ENCODE results near the gene KCNAB3. TPM values are rescaled to one million over a fixed set of nuclear protein-coding genes. Genes with fewer than 3 reads are reported as not detected.

The KCNAB3 gene
- total RNA-seq, 1 donor from 2014 or later = 1.6 TPM

DNA sequence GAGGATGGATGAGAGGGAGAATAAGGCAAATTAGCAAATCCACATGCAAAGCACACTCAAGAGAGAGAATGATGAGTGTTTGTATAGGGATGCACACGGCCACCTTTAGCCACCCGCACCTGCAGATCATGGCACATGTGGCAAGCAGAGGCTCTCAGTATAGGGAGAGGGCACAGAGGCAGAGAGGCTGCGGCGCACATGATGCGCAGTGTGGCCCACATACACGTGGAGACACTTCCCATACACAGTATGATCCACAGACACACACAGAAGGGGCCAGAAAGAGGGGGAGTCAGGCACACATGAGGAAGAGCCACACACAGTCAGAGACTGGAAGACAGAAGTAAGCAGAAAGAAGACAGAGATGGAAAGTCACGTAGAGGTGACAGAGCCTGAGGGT lies 47.6 kb downstream of the KCNAB3 start:
- no peaks in the 10 kb centered on the region for H3K9me3 Mint-ChIP-seq (ENCODE audit: unreplicated experiment)
- no peak for DNase-seq (ENCODE audit: low spot score)
- H3K27me3 Mint-ChIP-seq (ENCODE audit: unreplicated experiment) = peaks cover 6% of the 10 kb centered on the region
- H3K4me3 Mint-ChIP-seq (ENCODE audit: unreplicated experiment) = no peak overlapping the region
- TF ChIP-seq, protein P1, sequence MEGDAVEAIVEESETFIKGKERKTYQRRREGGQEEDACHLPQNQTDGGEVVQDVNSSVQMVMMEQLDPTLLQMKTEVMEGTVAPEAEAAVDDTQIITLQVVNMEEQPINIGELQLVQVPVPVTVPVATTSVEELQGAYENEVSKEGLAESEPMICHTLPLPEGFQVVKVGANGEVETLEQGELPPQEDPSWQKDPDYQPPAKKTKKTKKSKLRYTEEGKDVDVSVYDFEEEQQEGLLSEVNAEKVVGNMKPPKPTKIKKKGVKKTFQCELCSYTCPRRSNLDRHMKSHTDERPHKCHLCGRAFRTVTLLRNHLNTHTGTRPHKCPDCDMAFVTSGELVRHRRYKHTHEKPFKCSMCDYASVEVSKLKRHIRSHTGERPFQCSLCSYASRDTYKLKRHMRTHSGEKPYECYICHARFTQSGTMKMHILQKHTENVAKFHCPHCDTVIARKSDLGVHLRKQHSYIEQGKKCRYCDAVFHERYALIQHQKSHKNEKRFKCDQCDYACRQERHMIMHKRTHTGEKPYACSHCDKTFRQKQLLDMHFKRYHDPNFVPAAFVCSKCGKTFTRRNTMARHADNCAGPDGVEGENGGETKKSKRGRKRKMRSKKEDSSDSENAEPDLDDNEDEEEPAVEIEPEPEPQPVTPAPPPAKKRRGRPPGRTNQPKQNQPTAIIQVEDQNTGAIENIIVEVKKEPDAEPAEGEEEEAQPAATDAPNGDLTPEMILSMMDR (IDR thresholded peaks at IDR 0.05; ENCODE audit: unreplicated experiment) = no peak
- peaks cover 8% of the 10 kb centered on the region for H3K4me1 Mint-ChIP-seq (ENCODE audit: unreplicated experiment)
- no peak overlapping the region for H3K27ac Mint-ChIP-seq (ENCODE audit: unreplicated experiment)
- no peaks in the 10 kb centered on the region for H3K36me3 Mint-ChIP-seq (ENCODE audit: low read depth, unreplicated experiment)

DNA sequence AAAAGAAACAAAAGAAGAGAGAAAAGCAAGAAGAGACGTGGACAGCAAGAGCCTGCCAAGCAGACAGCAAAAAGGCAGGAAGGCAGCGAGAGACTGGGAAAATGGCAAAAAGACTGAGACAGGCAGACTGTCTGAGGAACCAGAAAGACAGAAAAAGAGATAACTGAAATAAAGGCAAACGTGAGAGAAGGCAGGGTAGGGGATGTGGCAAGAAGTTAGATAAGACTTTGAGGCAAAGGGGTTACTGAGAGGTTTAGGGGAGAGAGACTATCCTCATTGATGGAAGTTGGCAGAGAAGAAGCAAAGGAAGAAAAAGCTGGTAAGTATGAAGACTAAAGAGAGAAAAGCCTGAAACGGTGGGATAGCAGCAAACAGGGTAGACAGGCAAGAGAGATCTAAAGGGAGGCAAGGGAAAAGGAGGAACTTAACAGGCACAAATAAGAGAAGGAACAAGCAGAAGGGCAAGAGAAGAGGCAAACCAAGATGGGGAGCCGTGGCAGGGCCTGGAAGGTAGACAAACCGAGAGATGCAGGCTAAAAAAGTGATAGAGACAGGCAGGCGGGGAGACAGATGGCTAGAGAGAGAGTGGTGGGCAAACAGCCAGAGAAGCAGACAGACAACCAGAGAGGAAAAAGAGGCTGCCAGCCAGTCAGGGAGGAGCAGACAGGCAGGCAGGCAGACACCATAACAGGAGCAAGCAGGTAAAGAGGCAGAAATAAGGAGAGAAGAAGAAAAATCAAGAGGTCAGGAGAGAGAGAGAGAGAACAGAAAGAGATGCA lies 48.2 kb downstream of the KCNAB3 start:
- Mint-ChIP-seq H3K36me3 (ENCODE audit: low read depth, unreplicated experiment) (no peaks in the 10 kb centered on the region), H3K4me1 (ENCODE audit: unreplicated experiment) (peaks cover 8% of the 10 kb centered on the region), H3K9me3 (ENCODE audit: unreplicated experiment) (no peaks in the 10 kb centered on the region), H3K27me3 (ENCODE audit: unreplicated experiment) (peaks cover 6% of the 10 kb centered on the region), H3K27ac (ENCODE audit: unreplicated experiment) (no peak overlapping the region), H3K4me3 (ENCODE audit: unreplicated experiment) (no peak overlapping the region)
- no peak for DNase-seq (ENCODE audit: low spot score)
- TF ChIP-seq, protein P1 (IDR thresholded peaks at IDR 0.05; ENCODE audit: unreplicated experiment) = no peak

DNA sequence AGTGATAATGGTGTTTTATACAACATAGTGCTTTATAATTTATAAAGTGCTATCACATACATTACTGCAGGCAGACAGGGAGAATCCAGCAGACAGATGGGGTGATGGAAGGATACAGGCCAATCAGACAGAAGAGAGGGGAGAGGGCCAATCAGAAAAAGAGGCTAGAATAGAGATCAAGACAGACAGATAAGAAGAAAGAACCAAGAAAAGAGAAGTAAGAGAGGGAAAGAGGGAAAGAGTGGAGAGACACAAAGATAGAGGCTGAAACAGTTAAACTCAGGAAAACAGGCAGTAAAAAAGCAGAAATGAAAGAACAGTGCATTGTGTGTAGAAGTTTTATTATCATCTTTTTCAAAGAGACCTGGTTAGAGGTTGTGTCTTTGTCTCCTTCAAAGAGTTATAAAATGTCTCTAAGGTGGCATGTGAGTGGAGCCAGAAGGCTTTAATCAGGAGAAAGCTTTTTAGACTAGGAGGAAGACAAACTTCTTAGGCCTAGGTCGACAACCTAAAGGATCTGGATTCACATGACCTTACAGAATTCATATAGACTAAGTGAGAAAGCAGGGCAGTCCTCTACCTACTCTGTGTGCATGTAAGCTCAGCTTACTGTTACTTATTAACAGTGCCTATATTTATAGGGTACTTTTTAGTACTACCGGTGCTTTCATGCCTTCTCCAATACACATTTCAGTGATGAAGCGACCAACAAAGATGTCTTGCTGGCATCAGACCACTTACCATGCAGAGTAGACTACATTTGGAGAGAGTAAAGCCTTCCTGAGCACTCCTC lies 49.4 kb downstream of the KCNAB3 start:
- no peaks in the 10 kb centered on the region for H3K36me3 Mint-ChIP-seq (ENCODE audit: low read depth, unreplicated experiment)

DNA sequence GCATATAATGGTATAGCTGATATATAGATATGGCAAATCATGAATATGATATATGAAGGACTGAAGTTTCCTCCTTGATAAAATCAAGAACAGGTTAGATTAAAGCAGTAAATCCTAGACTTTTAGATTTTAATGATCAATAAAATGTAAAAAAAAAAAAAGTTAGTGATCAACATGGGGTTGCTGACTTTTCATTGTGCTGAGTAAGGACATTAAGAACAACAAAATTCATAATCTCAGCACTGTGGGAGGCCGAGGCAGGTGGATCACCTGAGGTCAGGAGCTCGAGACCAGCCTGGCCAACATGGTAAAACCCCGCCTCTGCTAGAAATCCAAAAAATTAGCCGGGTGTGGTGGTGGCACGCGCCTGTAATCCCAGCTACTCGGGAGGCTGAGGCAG lies 51.4 kb downstream of the KCNAB3 start:
- Mint-ChIP-seq H3K9me3 (ENCODE audit: unreplicated experiment) (no peaks in the 10 kb centered on the region), H3K4me1 (ENCODE audit: unreplicated experiment) (no peaks in the 10 kb centered on the region), H3K27me3 (ENCODE audit: unreplicated experiment) (peaks cover 3% of the 10 kb centered on the region), H3K36me3 (ENCODE audit: low read depth, unreplicated experiment) (peaks cover 12% of the 10 kb centered on the region), H3K27ac (ENCODE audit: unreplicated experiment) (no peak overlapping the region), H3K4me3 (ENCODE audit: unreplicated experiment) (no peak overlapping the region)
- TF ChIP-seq, protein P1 (IDR thresholded peaks at IDR 0.05; ENCODE audit: unreplicated experiment) = no peak
- DNase-seq (ENCODE audit: low spot score) = no peak

More for the DNA sequence above, 49.4 kb downstream of the KCNAB3 start:
- no peaks in the 10 kb centered on the region for H3K27me3 Mint-ChIP-seq (ENCODE audit: unreplicated experiment)
- H3K27ac Mint-ChIP-seq (ENCODE audit: unreplicated experiment) = no peak overlapping the region
- no peaks in the 10 kb centered on the region for H3K9me3 Mint-ChIP-seq (ENCODE audit: unreplicated experiment)
- no peak for DNase-seq (ENCODE audit: low spot score)
- H3K4me1 Mint-ChIP-seq (ENCODE audit: unreplicated experiment) = peaks cover 3% of the 10 kb centered on the region
- TF ChIP-seq, protein P1 (IDR thresholded peaks at IDR 0.05; ENCODE audit: unreplicated experiment) = no peak
- H3K4me3 Mint-ChIP-seq (ENCODE audit: unreplicated experiment) = no peak overlapping the region
